Activated CD4-positive, CD25-positive, alpha-beta regulatory T cell treated with anti-CD3 and anti-CD28 coated beads, Interleukin-2, amount 50 U/mL, for 16 hours (primary cell): Measurements from ENCODE around the gene KIF14.
A peak's percentile ranks its signal among the peaks of the same experiment; 100 is the strongest.
"Not testable (repeated sequence)": the region's sequence is repeated elsewhere in the genome, so short reads cannot be mapped to it uniquely, and the experiment has no call there.

Experiments used
- DNase-seq: peaks from one replicate; pipeline ENCODE4 v3.0.0-alpha.2; 2020; ENCODE audit warnings: low read depth, low spot score

The KIF14 gene

DNA sequence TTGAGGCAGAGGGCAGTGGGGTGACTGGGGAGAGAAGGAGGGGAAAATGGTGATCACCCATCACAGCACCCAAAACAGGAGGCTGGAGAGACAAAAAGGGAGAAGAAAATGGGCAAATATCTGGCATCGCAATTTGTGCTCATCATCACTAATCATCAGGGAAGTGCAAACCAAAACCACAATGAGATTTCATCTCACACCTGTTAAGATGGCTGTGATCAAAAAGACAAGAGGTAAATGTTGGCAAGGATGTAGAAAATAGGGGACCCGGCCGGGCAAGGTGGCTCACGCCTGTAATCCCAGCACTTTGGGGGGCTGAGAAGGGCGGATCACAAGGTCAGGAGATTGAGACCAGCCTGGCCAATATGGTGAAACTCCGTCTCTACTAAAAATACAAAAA, 74.0 kb downstream of the KIF14 start:
- DNase-seq: no peak

DNA sequence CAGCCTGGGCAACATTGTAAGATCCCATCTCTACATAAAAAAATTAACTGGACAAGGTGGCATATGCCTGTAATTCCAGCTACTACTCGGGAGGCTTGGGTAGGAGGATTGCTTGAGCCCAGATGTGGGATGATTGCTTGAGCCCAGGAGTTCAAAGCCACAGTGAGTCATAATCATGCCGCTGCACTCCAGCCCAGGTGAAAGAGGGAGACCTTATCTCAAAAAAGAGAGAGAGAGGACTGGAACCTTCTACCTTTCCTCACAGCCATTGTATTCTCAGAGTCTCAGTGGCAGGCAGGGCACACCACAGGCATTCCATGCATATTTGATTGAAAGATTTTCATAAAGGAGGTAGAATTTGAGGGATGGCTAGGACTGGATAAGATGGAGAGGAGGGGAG, 78.4 kb downstream of the KIF14 start:
- DNase-seq: no peak

DNA sequence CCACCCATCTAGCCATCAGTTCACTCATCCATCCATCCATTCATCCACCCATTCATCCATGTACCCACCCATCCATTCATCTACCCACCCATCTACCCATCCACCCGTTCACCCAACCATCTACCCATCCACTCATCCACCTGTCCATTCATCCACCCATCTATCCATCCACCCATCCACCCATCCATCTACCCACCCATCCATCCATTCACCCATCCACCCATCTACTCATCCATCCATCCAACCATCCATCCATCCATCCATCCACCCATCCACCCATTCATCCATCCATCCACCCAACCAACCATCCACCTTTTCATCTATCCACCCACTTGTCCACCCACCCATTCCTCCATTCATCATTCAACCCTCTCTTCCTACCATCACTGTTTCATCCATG, 80.3 kb downstream of the KIF14 start:
- no peak for DNase-seq

DNA sequence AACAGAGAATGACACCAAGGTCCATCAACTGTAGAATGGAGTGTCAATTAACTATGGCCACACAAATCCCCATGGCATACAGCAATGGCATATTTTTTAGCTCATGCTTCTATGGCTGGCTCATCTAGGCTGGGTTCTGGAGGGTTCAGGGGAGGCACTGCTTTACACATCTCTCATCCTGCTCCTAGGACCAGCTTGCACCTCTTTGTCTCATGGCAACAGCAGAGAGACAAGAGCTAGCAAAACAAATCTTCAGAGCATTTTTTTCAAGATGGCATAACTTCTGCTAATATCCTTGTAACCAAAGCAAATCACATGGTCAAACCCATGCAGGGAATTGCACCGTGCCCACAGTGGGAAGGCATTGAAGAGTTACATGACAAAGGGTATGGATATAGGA, 82.4 kb downstream of the KIF14 start:
- no peak for DNase-seq

DNA sequence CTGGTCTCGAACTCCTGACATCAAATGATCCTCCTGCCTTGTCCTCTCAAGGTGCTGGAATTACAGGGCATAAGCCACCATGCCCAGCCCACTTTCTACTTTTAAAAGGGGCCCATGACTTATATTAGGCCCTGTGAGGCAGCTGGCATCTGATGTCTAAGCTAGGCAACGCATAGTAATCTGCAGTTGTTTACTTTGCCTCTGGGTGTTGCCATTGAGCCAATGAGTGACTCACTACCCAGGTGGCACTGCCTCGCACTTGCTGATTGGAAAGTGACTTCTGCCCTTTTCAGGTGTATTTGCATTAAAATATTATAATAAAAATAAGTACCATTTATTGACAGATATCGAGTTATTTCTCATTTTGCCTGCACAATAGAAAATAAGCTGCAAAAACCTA, 84.9 kb downstream of the KIF14 start:
- no peak for DNase-seq

DNA sequence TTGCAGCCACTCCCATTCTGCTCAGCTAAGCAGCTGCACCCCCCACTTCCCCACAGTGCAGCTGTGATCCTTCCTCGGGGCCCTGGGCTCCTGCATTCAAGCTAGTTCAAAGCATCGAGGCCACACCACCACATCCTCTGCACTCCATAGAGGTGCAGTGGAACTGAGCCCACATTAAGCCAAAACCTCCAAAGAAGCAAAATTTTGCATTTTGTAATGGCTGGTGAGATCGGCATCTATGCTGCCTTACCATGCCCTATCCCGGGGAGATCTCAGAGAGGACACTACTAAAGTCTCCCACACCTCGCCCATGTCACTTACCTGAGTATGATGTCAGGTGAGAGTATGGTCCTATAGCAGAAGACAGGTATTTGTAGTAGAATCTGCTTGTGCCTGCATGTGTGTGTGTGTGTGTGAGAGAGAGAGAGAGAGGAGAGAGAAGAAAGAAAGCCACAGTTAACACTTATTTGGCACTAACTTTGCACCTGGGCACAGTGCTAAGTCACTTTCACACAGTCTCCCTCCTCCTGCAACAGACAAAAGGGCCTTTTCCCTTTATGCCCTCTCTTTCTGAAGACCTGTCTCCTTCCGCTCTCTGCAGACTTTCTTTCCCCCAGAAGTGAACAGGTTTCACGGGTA, 89.8 kb downstream of the KIF14 start:
- DNase-seq: no peak

DNA sequence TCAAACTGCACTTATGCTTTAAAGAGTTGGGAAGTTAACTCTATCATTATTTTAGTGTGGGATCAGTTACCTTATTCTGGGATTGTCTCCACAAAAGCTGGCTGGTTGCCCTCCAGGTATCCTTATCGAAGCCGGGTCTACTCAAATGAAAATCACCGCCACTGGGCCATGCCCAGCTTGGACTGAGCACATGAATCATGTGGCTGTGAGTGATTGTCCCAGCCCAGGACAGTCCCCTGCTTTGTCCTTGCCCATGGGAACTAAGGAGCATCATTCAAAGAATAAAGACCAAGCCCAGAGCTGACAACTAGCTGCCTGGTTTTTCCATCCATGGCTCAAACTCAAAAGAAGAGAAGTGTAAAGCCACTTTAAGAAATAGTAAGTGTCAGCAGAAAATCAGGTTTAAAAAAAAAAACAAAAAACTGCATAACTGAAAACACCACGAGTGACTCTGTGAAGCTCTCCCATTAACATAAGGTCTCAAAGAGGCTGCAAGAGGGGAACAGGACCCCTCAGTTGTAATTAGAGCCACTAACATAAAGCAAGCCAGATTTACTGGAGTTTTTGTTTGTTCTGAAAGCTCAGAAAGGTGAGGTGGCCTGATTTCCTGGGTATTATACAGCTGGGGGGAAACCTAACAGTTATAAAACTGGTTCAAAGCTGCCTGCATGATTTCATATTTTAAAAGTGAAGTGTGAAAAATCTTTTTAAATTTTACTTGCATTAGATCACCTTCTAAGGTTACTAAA, 91.5 kb downstream of the KIF14 start:
- no peak for DNase-seq

DNA sequence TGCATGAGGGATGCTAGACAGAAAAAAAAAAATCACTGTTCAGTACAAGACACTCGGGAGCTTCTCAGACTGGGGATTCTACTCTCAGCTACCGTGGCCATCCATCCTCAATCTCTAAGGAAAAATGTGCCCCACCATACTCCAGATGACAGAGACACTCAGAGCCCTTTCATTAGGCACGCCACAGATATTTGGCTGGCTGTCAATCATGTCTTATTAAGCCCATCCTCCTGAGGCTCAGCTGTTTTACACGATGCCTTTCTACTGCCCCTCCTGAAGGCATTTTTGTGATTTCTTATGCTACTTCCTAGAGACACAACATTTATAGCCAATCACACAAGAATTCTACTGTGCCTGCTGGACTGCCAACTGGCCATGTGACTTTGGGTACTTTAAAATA, 92.9 kb downstream of the KIF14 start:
- DNase-seq: no peak

DNA sequence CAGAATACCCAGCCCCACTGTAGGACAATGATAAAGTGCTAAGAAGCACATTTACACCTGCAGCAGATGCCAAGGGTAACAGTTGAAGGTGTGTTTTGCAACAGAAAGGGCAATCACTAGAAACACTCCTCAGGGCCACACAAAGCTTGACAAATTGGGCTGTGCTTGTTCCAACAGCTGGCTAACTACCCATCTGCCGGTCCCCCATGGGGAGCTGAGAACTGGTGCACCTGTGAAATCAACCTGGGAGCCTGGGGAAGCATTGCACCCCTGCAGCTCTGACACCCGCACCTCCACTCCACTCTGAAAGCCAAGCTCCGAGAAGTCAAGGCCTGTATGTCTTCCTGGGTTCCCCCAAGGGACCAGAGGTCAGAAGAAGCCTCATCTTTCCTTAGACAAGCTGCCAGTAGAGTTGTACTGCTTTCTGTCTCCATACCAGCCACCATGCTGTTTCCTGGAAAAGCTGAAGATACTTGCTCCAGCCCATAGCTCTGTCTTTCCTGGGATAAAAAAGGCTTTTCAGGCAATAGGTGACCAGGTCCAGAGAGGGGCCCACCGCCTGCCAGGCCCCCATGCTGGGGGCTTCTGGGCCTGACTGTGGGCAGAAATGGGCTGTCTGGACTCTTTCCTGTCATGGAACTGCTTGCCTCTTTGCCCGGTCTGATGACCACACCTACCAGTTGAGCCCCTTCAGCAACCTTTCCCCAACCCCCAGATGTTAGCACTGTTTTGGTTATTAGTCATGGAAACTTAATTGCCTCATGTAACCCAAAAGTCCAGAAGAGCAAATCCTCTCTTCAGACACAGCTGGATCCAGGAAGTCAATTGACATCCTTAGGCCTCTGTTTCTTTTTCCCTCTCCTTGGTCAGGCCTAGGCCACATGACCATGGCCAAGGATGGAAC, 93.6 kb downstream of the KIF14 start:
- no peak for DNase-seq

DNA sequence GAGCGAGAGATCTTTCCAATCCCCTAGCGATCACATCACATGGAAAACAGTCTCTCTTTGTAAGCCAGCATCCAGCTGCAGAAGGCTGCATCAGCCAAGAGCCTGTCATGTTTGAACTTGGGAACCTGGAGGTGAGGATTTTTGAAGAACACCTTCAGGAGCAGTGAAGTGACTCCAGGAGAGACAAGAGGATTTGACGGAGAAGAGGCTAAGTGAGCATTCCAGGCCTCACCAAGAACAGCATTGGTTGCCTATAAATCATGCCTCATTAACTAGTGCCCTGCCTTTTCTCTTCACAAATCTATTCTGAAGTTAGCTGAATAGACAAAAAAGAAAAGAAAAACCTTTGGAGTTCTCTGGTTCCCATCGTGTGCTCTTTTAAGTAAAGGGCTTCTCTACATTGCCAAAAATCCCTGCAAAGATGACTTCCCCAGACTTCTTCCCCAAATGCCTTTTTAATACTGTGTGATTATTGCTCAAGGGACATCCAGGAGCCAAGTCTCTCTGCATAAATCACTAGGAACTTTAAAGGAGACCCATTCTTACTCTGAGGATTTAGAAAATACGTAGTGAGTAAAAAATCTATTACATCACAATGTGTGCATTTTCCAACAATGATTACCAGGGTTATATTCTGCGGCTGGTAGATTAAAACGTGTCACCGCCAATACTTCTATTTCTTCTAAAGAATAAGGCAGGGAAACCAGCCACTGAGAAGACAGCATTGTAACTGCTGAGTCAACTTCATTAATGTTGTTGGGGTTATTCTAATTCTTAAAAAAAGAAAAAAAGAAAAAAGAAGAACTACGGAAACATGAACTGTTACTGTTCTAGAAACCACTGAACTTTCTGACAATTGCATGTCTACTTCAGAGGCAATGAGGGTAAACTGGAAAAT, 95.2 kb downstream of the KIF14 start:
- DNase-seq: no peak

DNA sequence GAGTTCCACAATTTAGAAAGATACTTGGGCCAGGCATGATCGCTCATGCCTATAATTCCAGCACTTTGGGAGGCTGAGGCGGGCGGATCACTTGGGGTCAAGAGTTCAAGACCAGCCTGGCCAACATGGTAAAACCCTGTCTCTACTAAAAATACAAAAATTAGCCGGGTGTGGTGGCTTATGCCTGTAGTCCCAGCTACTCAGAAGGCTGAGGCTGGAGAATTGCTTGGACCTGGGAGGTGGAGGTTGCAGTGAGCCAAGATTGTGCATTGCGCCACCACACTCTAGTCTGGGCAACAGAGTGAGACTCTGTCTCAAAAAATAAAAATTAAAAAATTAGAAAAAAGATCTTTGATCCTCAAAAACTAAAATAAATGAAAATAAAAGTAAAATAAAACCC, 96.0 kb downstream of the KIF14 start:
- DNase-seq: not testable (repeated sequence)

DNA sequence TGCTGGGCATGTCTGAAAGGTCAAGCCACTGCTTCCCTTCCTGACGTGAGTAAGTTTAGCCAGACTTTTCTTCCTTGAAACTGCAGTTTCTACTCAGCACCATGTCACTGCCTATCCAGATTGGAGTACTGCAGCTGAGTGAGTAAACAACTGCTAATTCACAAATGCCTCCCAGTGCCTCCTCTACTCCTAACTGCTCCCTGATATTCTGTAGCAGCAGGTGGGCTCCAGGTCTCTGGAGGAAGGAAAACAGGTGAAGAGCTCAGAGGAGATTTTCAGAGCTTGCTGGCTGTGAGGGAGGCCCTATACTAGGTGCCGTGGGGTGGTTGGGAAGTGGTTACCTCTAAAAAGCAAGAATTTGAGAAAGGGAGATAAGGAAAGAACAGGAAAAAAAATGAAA, 96.5 kb downstream of the KIF14 start:
- DNase-seq: no peak

DNA sequence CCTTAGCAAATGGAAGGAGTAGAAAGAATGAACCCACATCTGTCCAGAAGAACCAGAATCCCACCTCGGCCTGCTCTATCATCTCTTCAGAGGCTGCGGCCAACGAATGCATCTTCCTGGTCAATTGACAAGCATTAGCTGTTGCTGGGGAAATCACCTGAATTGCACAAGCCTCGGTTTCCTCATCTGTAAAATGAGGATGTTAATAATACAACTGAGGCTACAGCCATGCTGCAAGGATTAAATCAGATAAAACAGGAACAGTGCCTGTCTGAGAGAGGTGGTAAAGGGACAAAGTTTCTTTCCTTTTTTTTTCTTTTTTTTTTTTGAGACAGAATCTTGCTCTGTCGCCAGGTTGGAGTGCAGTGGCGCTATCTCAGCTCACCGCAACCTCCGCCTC, 99.8 kb downstream of the KIF14 start:
- DNase-seq: no peak

DNA sequence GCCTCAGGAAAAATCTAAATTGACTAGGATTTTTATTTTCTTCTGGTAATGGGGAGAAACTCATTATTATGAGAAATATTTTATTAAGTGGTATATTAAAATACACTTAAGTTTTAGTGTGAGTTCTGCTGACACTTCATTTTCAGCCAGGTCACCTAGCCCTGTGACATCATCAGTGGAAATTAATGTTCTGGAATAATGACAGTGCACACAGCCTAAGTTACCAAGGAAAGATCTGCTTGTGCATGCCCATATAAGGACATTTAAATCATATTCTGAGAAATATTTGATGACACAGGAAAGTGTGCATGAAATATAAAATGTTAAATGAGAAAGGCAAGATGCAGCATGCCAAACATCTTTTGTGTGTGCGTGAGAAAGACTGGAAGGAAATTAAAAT, 102.0 kb downstream of the KIF14 start:
- no peak for DNase-seq

DNA sequence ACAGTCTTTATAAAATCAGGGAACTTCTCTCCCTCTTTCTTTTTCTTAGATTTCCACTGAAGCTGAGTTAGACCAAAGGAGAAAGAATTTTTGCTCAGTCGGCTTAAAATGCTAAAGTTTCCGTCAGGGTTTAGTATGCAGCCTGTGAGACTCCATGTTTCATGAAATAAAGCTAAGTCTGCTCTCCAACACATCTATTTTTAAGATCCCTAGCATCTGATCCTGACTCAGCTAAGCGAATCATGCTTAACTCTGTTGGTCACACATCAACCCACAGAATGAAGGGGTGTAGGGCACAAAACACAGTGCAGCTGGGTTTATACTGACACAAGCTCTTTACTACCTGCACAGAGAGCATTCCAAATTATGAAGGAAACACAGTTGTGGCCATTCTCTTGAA, 108.4 kb downstream of the KIF14 start:
- no peak for DNase-seq

DNA sequence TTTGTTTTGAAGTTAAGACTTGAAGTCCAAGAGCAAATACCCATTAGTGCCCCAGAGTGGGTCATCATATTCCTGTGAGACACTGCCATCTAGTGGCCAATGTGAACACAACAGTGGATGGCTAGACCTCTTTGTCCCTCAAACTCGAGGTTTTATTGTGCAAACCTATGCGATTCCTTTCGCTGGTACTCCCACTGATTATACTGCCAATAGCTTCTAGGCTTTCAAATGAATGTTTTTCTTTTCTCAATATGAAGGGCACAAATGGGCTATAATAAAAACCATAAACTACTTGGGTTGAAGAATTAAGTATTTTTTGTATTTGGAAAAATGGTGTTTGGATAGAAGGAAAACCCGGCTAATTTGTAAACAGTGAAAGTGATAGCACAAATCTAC, 110.3 kb downstream of the KIF14 start:
- DNase-seq: peak; percentile 55

DNA sequence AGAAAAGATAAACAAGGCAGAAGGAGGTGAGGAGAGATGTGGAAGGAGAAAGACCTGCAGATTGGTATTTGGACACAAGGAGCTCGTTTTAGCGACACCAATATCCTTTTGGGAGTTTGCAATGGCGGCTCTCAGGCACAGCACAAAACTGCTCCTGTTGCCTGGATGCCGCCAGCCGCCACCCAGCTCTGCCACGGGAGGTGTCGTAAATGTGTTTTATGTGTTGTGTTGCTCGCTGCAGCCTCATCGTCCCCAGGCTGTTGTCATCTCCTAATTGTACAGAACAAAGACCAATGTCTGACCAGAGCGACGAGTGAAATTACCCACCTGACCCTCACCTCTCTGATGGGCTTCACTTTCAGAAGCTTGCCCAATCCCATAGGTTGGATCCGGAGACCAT, 114.1 kb downstream of the KIF14 start:
- DNase-seq: no peak

DNA sequence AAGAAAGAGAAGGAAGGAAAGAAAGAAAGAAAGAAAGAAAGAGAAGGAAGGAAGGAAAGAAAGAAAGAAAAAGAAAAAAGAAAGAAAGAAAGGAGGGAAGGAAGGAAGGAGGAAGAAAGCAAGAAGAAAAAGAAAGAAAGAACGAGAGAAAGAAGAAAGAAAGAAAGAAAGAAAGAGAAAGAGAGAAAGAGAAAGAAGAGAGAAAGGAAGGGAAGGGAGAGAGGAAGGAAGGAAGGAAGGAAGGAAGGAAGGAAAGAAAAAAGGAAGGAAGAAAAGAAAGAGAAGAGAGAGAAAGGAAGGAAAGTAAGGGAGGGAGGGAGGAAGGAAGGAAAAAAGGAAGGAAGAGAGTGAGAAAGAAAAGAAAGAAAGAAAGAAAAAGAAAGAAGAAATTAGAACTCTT, 115.3 kb downstream of the KIF14 start:
- DNase-seq: no peak
